Pancreas (tissue), 10 donors: ENCODE data around the gene CNTROB. TPM values are rescaled to one million over a fixed set of nuclear protein-coding genes. Genes with fewer than 3 reads are reported as not detected.

Experiments
- ATAC-seq, 4 donors: fragments of 200-7000 bp; cut with Tn5 transposase; one replicate each; pipeline versions ENCODE4 v1.8.0 to v1.9.1; 2020; ENCODE audit warnings: mild to moderate bottlenecking in 4 of 4, moderate library complexity in 4 of 4
- DNase-seq, 6 donors: peaks; one replicate each; pipeline ENCODE4 v3.0.0-alpha.2; 2020
- FAIRE-seq: peaks from 2 replicates; lab custom pipeline; 2012; peaks lifted over from hg19 to GRCh38; lab: Jason Lieb, UNC
- H3K27ac ChIP-seq, 4 donors: fragments of 200-600 bp; sonication (generic); 1 replicate in 3 of 4; 2 replicates in 1 of 4; pipeline versions ENCODE4 v1.5.0 to v1.8.0; 2020
- H3K27me3 ChIP-seq, 4 donors: fragments of 200-600 bp; one replicate each; pipeline ENCODE4 v1.8.0; 2021
- H3K36me3 ChIP-seq, 3 donors: fragments of 200-600 bp; sonication (generic) in 1 of 3; one replicate each; pipeline versions ENCODE4 v1.5.0 to v1.8.0; 2020 to 2021
- H3K4me1 ChIP-seq, 3 donors: fragments of 200-600 bp; one replicate each; pipeline ENCODE4 v1.8.0; 2021
- H3K4me3 ChIP-seq, 4 donors: fragments of 200-600 bp; sonication (generic) in 2 of 4; one replicate each; pipeline versions ENCODE4 v1.5.0 to v1.8.0; 2020 to 2021
- H3K9me3 ChIP-seq, 4 donors: fragments of 200-600 bp; one replicate each; pipeline ENCODE4 v1.8.0; 2021
- WGBS, 2 donors: extraction: QIAGEN DNeasy Blood & Tissue Kit; methylation state at CpG; one replicate each; pipeline ENCODE4 v1.1.7; 2013; 5-methylcytosine and 5-hydroxymethylcytosine counted together
- intact Hi-C, 3 donors: fragments of 100-400 bp; cut with DNase I; formaldehyde crosslinking; loops; one replicate each; pipeline versions ENCODE4 v1.11.1 to v1.14.2; 2022
- polyA plus RNA-seq, 2 donors: library from polyadenylated mRNA; stranded (reverse); fragments of 200-250 nt; gene quantifications; one replicate each; pipeline ENCODE4 v1.2.3, GENCODE V29; 2013
- total RNA-seq, 6 donors: library from RNA; stranded (reverse); fragmentation: NEBNext Ultra II Directional in 4 of 6; extraction: Animal tissue kit (Norgen Biotek cat#: 25700) in 4 of 6; gene quantifications; one replicate each; pipeline versions ENCODE4 v1.2.1 to v1.2.4, GENCODE V29; 2021 to 2023
- TF ChIP-seq, protein P1 (sequence below), 4 donors: fragments of 200-600 bp; sonication (generic) in 3 of 4; IDR thresholded peaks; one replicate each; pipeline versions ENCODE4 v1.5.0 to v1.8.0; 2021; ENCODE audit warnings: antibody characterized with exemption in 4 of 4
- donor health status: healthy with polysubstance abuse.
- donor health status: DM: no; HTN: no; CAD: no; lungs with moderate emphysema.
- donor health status: DM: no; HTN: no; CAD: no.
- donor health status: control.
- donor health status: control.
- donor health status: Bipolar disorder and iron deficiency.
- donor health status: DM: yes; HTN: yes; CAD: no.
- donor health status: DM: no; HTN: no; CAD: no.
- donor health status: DM: no; HTN: no; CAD: no.
- donor health status: DM: yes; HTN: yes; CAD: no.

Gene CNTROB
- total RNA-seq (10 to 100 TPM in 2 of 6 donors, 1 to 10 TPM in 4; 5.8 to 17.9 (median 8.5) TPM), polyA plus RNA-seq (10 to 100 TPM; 30.8 to 46.1 TPM)

DNA sequence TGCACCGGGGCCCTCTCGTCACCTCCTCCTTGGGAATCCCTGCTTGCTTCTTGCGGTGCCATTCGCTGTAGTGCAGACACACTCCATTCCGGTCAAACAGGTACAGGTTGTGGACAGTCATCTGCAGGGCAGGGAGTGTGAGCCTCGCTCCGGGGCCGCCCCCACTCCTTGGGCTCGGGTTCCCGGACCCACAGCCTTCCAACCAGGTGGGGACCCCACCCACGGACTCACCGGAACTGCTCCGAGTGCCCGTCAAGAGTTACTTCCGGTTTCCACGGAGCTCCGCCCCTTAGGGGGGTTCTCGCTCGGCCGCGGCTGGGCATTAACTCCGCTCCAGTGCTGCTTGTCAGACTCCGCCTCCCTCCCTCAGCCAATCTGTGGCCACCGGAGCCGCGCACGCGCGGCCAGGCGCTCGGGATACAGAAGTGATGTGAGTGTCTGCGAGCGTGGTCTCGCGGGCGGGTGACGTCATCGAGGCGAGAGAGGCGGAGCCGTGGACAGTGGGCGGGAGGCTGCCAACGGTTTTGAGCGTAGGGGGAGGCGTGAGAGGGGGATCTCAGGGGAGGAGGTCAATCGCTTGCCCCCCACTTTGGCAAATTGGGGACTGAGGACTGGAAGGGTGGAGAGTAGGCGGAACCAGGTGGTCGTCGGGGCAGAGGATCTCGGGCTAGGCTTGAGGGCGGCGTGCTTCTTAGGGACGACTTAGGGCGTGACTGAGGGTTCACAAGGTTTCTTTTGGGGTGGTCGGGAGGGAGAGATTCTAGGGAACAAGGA lies at the start of gene CNTROB, which contains the start of gene TRAPPC1:
Gene CNTROB, plus strand, starts transcription at position 498 of the 774 bp plus-strand sequence. CDS start 874 bp downstream, outside the sequence.
Gene TRAPPC1, minus strand, starts transcription at position 238 of the 774 bp plus-strand sequence. Its CDS starts 117 bp downstream, at position 121.
- peak within 1 kb of the TSS in 3 of 4 donors; percentile 23 to 71 (median 68) for H3K27ac ChIP-seq
- TF ChIP-seq, protein P1, sequence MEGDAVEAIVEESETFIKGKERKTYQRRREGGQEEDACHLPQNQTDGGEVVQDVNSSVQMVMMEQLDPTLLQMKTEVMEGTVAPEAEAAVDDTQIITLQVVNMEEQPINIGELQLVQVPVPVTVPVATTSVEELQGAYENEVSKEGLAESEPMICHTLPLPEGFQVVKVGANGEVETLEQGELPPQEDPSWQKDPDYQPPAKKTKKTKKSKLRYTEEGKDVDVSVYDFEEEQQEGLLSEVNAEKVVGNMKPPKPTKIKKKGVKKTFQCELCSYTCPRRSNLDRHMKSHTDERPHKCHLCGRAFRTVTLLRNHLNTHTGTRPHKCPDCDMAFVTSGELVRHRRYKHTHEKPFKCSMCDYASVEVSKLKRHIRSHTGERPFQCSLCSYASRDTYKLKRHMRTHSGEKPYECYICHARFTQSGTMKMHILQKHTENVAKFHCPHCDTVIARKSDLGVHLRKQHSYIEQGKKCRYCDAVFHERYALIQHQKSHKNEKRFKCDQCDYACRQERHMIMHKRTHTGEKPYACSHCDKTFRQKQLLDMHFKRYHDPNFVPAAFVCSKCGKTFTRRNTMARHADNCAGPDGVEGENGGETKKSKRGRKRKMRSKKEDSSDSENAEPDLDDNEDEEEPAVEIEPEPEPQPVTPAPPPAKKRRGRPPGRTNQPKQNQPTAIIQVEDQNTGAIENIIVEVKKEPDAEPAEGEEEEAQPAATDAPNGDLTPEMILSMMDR (IDR thresholded peaks at IDR 0.05) = no peak
- FAIRE-seq = peak; percentile 69
- WGBS, 2 donors = 0 to 1% methylated on average over 54 to 55 of the region's 55 CpGs
- H3K27me3 ChIP-seq = no peaks in the 10 kb centered on the region
- H3K4me3 ChIP-seq = peak within 1 kb of the TSS; percentile 56 to 90 (median 70)
- peaks cover 0 to 13% (median 11%) of the 10 kb centered on the region in 3 donors for H3K4me1 ChIP-seq
- H3K36me3 ChIP-seq = peaks cover 0 to 6% (median 0%) of the 10 kb centered on the region in 3 donors
- DNase-seq = peak; percentile 98 to 100 (median 100)
- intact Hi-C loops = no loop called here
- H3K9me3 ChIP-seq = no peaks in the 10 kb centered on the region
- peak; percentile 98 to 99 (median 99) for ATAC-seq

GRCh38 chr17:7882629-7883028 lies 49.4 kb upstream of the CNTROB start:
- H3K4me3 ChIP-seq = no peak overlapping the region
- no peak for FAIRE-seq
- no peak for DNase-seq
- H3K27me3 ChIP-seq = no peaks in the 10 kb centered on the region
- no peak for ATAC-seq
- peaks cover 0 to 8% (median 0%) of the 10 kb centered on the region in 3 donors for H3K36me3 ChIP-seq
- intact Hi-C loops = no loop called here
- peaks cover 4 to 14% (median 5%) of the 10 kb centered on the region in 3 donors for H3K4me1 ChIP-seq
- TF ChIP-seq, protein P1 (IDR thresholded peaks at IDR 0.05) = no peak
- no peaks in the 10 kb centered on the region for H3K9me3 ChIP-seq
- 77 to 80% methylated on average over 3 of the region's 3 CpGs for WGBS, 2 donors
- H3K27ac ChIP-seq = peak overlapping the region in 2 of 4 donors; percentile 94 to 97

DNA sequence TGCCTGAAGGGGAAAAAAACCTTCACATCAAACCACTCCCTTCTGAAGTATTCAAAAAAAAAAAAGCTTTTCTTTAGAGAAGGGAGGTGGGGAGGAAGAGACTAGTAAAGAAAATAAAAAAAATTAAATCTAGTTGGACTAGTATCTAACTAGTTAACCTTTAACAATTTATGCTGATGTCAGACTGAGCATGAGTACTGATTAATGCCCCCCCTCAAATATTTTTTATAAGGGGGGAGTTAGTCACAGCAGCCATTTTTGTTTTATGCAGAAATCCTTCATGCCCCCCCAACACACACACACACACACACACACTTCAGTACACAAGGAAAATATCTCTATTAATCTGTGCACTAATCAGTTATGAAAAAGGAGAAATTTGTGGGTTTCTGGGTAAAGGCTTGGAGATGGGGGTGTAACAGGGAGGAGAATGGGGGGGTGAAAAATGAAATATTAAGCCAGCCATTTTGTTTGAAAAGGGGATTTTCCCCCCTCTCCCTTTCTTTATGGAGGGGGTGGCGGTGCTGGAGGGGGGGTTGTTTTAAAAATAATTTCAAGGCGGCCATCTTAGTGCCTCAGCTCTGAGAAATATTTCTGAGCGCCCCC lies 48.1 kb upstream of the CNTROB start:
- H3K4me3 ChIP-seq = peak overlapping the region in 2 of 4 donors; percentile 84
- H3K27ac ChIP-seq = peak overlapping the region in 3 of 4 donors; percentile 55 to 97 (median 94)
- H3K27me3 ChIP-seq = no peaks in the 10 kb centered on the region
- H3K4me1 ChIP-seq = peaks cover 16 to 24% (median 17%) of the 10 kb centered on the region in 3 donors
- FAIRE-seq (no peak), DNase-seq (no peak), ATAC-seq (no peak)
- no peaks in the 10 kb centered on the region for H3K9me3 ChIP-seq
- peaks cover 0 to 8% (median 0%) of the 10 kb centered on the region in 3 donors for H3K36me3 ChIP-seq
- WGBS, 2 donors = 7% methylated on average over 3 of the region's 3 CpGs
- TF ChIP-seq, protein P1 (IDR thresholded peaks at IDR 0.05) = no peak
- intact Hi-C loops = no loop called here

GRCh38 chr17:7884581-7885366 lies 47.2 kb upstream of the CNTROB start:
- ATAC-seq = peak in 1 of 4 donors; percentile 16
- TF ChIP-seq, protein P1 (IDR thresholded peaks at IDR 0.05) = no peak
- Histone ChIP-seq H3K36me3 (peaks cover 0 to 8% (median 0%) of the 10 kb centered on the region in 3 donors), H3K4me1 (peaks cover 22 to 33% (median 24%) of the 10 kb centered on the region in 3 donors), H3K27ac (peak overlapping the region; percentile 80 to 97 (median 88)), H3K4me3 (peak overlapping the region; percentile 77 to 84 (median 82)), H3K27me3 (no peaks in the 10 kb centered on the region), H3K9me3 (no peaks in the 10 kb centered on the region)
- FAIRE-seq = no peak
- 0 to 4% methylated on average over 22 to 79 of the region's 100 CpGs for WGBS, 2 donors
- DNase-seq = peak in 3 of 6 donors; percentile 23 to 73 (median 51)
- intact Hi-C loops = no loop called here
